Measurements from ENCODE around the gene TNKS1BP1. TPM values are rescaled to one million over a fixed set of nuclear protein-coding genes. Genes with fewer than 3 reads are reported as not detected.

TNKS1BP1 gene
- total RNA-seq, 1 experiment from 2014 or later: 218 TPM

- TF ChIP-seq EZH2 (IDR thresholded peaks at IDR 0.05; ENCODE audit: low read depth): no peak
- TF ChIP-seq, protein P1, sequence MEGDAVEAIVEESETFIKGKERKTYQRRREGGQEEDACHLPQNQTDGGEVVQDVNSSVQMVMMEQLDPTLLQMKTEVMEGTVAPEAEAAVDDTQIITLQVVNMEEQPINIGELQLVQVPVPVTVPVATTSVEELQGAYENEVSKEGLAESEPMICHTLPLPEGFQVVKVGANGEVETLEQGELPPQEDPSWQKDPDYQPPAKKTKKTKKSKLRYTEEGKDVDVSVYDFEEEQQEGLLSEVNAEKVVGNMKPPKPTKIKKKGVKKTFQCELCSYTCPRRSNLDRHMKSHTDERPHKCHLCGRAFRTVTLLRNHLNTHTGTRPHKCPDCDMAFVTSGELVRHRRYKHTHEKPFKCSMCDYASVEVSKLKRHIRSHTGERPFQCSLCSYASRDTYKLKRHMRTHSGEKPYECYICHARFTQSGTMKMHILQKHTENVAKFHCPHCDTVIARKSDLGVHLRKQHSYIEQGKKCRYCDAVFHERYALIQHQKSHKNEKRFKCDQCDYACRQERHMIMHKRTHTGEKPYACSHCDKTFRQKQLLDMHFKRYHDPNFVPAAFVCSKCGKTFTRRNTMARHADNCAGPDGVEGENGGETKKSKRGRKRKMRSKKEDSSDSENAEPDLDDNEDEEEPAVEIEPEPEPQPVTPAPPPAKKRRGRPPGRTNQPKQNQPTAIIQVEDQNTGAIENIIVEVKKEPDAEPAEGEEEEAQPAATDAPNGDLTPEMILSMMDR (conservative IDR thresholded peaks at IDR 0.05): no peak
- Histone ChIP-seq H3F3A (ENCODE audit: insufficient read depth, low read depth) (peaks cover 18% of the 10 kb centered on the region), H3K4me3 (no peak overlapping the region), H4K20me1 (ENCODE audit: insufficient read depth) (no peaks in the 10 kb centered on the region), H3K9me2 (ENCODE audit: insufficient read depth) (peaks cover 7% of the 10 kb centered on the region; the same call in 1 of the 2 replicates), H3K27me3 (ENCODE audit: insufficient read depth, low read depth) (no peaks in the 10 kb centered on the region), H3K9me3 (ENCODE audit: insufficient read depth, low read depth) (no peaks in the 10 kb centered on the region), H2AFZ (no peak overlapping the region), H3K36me3 (ENCODE audit: low read depth) (no peaks in the 10 kb centered on the region), H3K4me1 (replicated peaks; ENCODE audit: insufficient read depth) (peaks cover 35% of the 10 kb centered on the region), H3K4me2 (no peak overlapping the region), H3K79me2 (ENCODE audit: low read depth) (no peaks in the 10 kb centered on the region), H3K27ac (no peak overlapping the region)
- DNase-seq: peak in 1 of 2 experiments; percentile 28
- intact Hi-C loops (cut with micrococcal nuclease; ENCODE audit: unreplicated experiment): no loop called here
- ChIA-PET CTCF (interaction anchor here (0.7 kb wide), 1 partner anchor 833 kb away, joined by 5 read pairs; no protein-coding TSS in a partner anchor), POLR2A (ENCODE audit: unreplicated experiment) (no interaction called here)
- BruUV-seq (replicated peaks): no TSS peak
These were observed 49.8 kb downstream of the TNKS1BP1 start for GRCh38 chr11:57274904-57275498.

DNA sequence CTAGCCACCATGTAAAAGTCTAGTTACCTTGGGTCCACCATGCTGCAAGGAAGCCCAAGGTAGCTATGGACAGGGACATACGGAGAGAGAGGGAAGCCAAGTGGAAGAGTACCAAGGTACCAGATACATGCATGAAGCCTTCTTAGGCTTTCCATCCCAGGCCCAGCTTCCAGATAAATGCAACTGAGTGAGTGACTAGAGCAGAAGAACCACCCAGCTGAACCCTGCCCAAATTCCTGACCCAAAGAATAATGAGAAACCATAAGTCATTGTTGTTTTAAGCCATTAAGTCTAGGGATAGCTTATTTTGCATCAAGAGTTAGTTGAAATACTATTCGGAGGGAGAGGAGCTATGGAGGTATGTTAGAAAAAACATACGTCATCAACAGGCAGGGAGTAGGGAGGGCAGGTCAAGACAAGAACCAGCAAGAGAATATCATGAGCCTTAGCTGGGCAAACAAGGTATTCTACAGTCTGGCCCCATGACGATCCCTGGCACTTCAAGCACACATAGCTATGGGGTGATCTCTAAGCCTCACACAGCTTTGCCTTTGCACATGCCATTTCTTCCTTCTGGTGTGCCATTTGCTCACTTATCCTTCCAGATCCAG, 51.2 kb downstream of the TNKS1BP1 start:
- H3K9me3 ChIP-seq (ENCODE audit: insufficient read depth, low read depth): no peaks in the 10 kb centered on the region
- CTCF ChIA-PET: no interaction called here
- H3K27ac ChIP-seq: no peak overlapping the region

DNA sequence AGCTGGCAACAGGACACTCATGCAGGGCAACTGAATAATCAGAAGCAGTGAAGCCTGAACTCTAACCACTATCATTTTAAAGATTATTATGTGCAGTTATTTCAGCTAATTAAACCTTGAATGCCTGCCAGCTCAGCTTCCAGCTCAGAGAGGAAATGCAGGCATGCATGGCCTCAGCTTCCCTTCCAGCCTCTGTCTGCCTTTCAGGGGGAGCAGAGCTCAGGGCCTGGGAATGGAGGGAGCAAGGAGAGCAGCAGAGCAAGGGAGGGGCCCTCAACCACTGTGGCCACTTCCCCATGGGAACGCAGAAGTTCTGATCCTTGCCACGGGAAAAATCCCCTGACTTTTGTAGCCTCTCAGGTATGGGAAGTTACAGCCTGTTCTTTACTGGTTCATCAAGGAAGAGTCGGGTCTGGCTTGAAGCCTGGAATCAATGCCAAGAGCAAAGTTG, 55.2 kb downstream of the TNKS1BP1 start:
- BruUV-seq (replicated peaks): no TSS peak
- Histone ChIP-seq H3K4me2 (no peak overlapping the region), H3K79me2 (ENCODE audit: low read depth) (no peaks in the 10 kb centered on the region), H3K9me2 (ENCODE audit: insufficient read depth) (no peaks in the 10 kb centered on the region), H3K27ac (no peak overlapping the region), H3K4me3 (no peak overlapping the region), H3F3A (ENCODE audit: insufficient read depth, low read depth) (no peaks in the 10 kb centered on the region), H3K4me1 (replicated peaks; ENCODE audit: insufficient read depth) (no peaks in the 10 kb centered on the region), H3K9me3 (ENCODE audit: insufficient read depth, low read depth) (peaks cover 10% of the 10 kb centered on the region; the same call in 1 of the 2 replicates), H3K27me3 (ENCODE audit: insufficient read depth, low read depth) (no peaks in the 10 kb centered on the region), H4K20me1 (ENCODE audit: insufficient read depth) (no peaks in the 10 kb centered on the region), H2AFZ (no peak overlapping the region), H3K36me3 (ENCODE audit: low read depth) (no peaks in the 10 kb centered on the region)
- intact Hi-C loops (cut with micrococcal nuclease; ENCODE audit: unreplicated experiment): no loop called here
- no peak for DNase-seq
- POLR2A ChIA-PET (ENCODE audit: unreplicated experiment): interaction anchor here (0.6 to 0.7 kb wide), 2 partner anchors 139 to 1137 kb away, joined by 3 to 4 read pairs; partner anchors contain the start of gene OR5B3
- TF ChIP-seq EZH2 (IDR thresholded peaks at IDR 0.05; ENCODE audit: low read depth): no peak
- TF ChIP-seq, protein P1 (conservative IDR thresholded peaks at IDR 0.05): no peak
- CTCF ChIA-PET: no interaction called here

More for the DNA sequence above, 51.2 kb downstream of the TNKS1BP1 start:
- BruUV-seq (replicated peaks): no TSS peak
- peaks cover 11% of the 10 kb centered on the region for H3F3A ChIP-seq (ENCODE audit: insufficient read depth, low read depth)
- no peaks in the 10 kb centered on the region for H3K27me3 ChIP-seq (ENCODE audit: insufficient read depth, low read depth)
- DNase-seq: peak in 1 of 2 experiments; percentile 12
- POLR2A ChIA-PET (ENCODE audit: unreplicated experiment): no interaction called here
- no peaks in the 10 kb centered on the region for H3K36me3 ChIP-seq (ENCODE audit: low read depth)
- no peak overlapping the region for H2AFZ ChIP-seq
- no peak for TF ChIP-seq EZH2 (IDR thresholded peaks at IDR 0.05; ENCODE audit: low read depth)
- TF ChIP-seq, protein P1 (conservative IDR thresholded peaks at IDR 0.05): no peak
- no peaks in the 10 kb centered on the region for H4K20me1 ChIP-seq (ENCODE audit: insufficient read depth)
- no peak overlapping the region for H3K4me3 ChIP-seq
- peaks cover 7% of the 10 kb centered on the region; the same call in 1 of the 2 replicates for H3K9me2 ChIP-seq (ENCODE audit: insufficient read depth)
- H3K79me2 ChIP-seq (ENCODE audit: low read depth): no peaks in the 10 kb centered on the region
- intact Hi-C loops (cut with micrococcal nuclease; ENCODE audit: unreplicated experiment): no loop called here
- H3K4me2 ChIP-seq: no peak overlapping the region
- H3K4me1 ChIP-seq (replicated peaks; ENCODE audit: insufficient read depth): peaks cover 21% of the 10 kb centered on the region

All from PC-9 (cell line).